ENCODE measurements around the gene MACC1.

The MACC1 gene

GRCh38 chr7:20153999-20154398 lies 63.2 kb downstream of the MACC1 start:
- Histone ChIP-seq H3K4me3 (ENCODE audit: low read length) (no peak overlapping the region), H4K20me1 (ENCODE audit: insufficient read depth, low read length) (no peaks in the 10 kb centered on the region), H3F3A (ENCODE audit: insufficient read depth, low read length) (peaks cover 4% of the 10 kb centered on the region; the same call in 1 of the 2 replicates), H3K9me2 (replicated peaks; ENCODE audit: insufficient read depth, low read length) (no peaks in the 10 kb centered on the region), H3K9me3 (replicated peaks; ENCODE audit: insufficient read depth, low read length) (no peaks in the 10 kb centered on the region), H3K36me3 (replicated peaks; ENCODE audit: insufficient read depth, low read length) (peaks cover 20% of the 10 kb centered on the region; the same call in 1 of the 2 replicates), H3K9ac (ENCODE audit: low read length) (no peak overlapping the region), H3K79me2 (ENCODE audit: low read length) (no peaks in the 10 kb centered on the region), H3K4me1 (ENCODE audit: low read length) (no peaks in the 10 kb centered on the region), H3K27me3 (replicated peaks; ENCODE audit: insufficient read depth, low read length) (no peaks in the 10 kb centered on the region), H3K4me2 (ENCODE audit: low read depth, low read length) (no peak overlapping the region), H3K27ac (ENCODE audit: low read length) (no peak overlapping the region), H2AFZ (ENCODE audit: low read length) (no peak overlapping the region)
- TF ChIP-seq EZH2 (optimal IDR thresholded peaks at IDR 0.05; ENCODE audit: low read depth, low read length) (no peak), EZH2phosphoT487 (IDR thresholded peaks at IDR 0.05; ENCODE audit: low read length) (no peak), CTCF (IDR thresholded peaks at IDR 0.05; ENCODE audit: low read length) (no peak)
- no peak for DNase-seq

- no peaks in the 10 kb centered on the region for H3K9me3 ChIP-seq (replicated peaks; ENCODE audit: insufficient read depth, low read length)
- no peak for TF ChIP-seq EZH2phosphoT487 (IDR thresholded peaks at IDR 0.05; ENCODE audit: low read length)
- 0 out of 2 replicates have a peak, but pooled peaks cover under 1% of the 10 kb centered on the region for H3K4me1 ChIP-seq (ENCODE audit: low read length)
- H3K79me2 ChIP-seq (ENCODE audit: low read length) = no peaks in the 10 kb centered on the region
- H4K20me1 ChIP-seq (ENCODE audit: insufficient read depth, low read length) = no peaks in the 10 kb centered on the region
- H2AFZ ChIP-seq (ENCODE audit: low read length) = no peak overlapping the region
- H3K36me3 ChIP-seq (replicated peaks; ENCODE audit: insufficient read depth, low read length) = peaks cover 20% of the 10 kb centered on the region; the same call in 1 of the 2 replicates
- no peak overlapping the region for H3K4me3 ChIP-seq (ENCODE audit: low read length)
- peaks cover 4% of the 10 kb centered on the region; the same call in 1 of the 2 replicates for H3F3A ChIP-seq (ENCODE audit: insufficient read depth, low read length)
- H3K9me2 ChIP-seq (replicated peaks; ENCODE audit: insufficient read depth, low read length) = no peaks in the 10 kb centered on the region
- no peak overlapping the region for H3K4me2 ChIP-seq (ENCODE audit: low read depth, low read length)
- no peaks in the 10 kb centered on the region for H3K27me3 ChIP-seq (replicated peaks; ENCODE audit: insufficient read depth, low read length)
- no peak for DNase-seq
- H3K9ac ChIP-seq (ENCODE audit: low read length) = no peak overlapping the region
- H3K27ac ChIP-seq (ENCODE audit: low read length) = no peak overlapping the region
Measured at GRCh38 chr7:20153567-20153966, 63.6 kb downstream of the MACC1 start.

GRCh38 chr7:20152511-20152910 lies 64.7 kb downstream of the MACC1 start:
- Histone ChIP-seq H3K27me3 (replicated peaks; ENCODE audit: insufficient read depth, low read length) (no peaks in the 10 kb centered on the region), H3K79me2 (ENCODE audit: low read length) (no peaks in the 10 kb centered on the region), H3K36me3 (replicated peaks; ENCODE audit: insufficient read depth, low read length) (peaks cover 20% of the 10 kb centered on the region; the same call in 1 of the 2 replicates), H3F3A (ENCODE audit: insufficient read depth, low read length) (peaks cover 4% of the 10 kb centered on the region; the same call in 1 of the 2 replicates), H3K9me2 (replicated peaks; ENCODE audit: insufficient read depth, low read length) (no peaks in the 10 kb centered on the region), H2AFZ (ENCODE audit: low read length) (no peak overlapping the region), H4K20me1 (ENCODE audit: insufficient read depth, low read length) (no peaks in the 10 kb centered on the region), H3K9me3 (replicated peaks; ENCODE audit: insufficient read depth, low read length) (no peaks in the 10 kb centered on the region), H3K27ac (ENCODE audit: low read length) (no peak overlapping the region), H3K4me3 (ENCODE audit: low read length) (no peak overlapping the region), H3K9ac (ENCODE audit: low read length) (no peak overlapping the region), H3K4me1 (ENCODE audit: low read length) (peaks cover 9% of the 10 kb centered on the region), H3K4me2 (ENCODE audit: low read depth, low read length) (no peak overlapping the region)
- no peak for DNase-seq
- no peak for TF ChIP-seq CTCF (IDR thresholded peaks at IDR 0.05; ENCODE audit: low read length)
- no peak for TF ChIP-seq EZH2phosphoT487 (IDR thresholded peaks at IDR 0.05; ENCODE audit: low read length)
- TF ChIP-seq EZH2 (optimal IDR thresholded peaks at IDR 0.05; ENCODE audit: low read depth, low read length) = no peak

- H3K27ac ChIP-seq (ENCODE audit: low read length) = no peak overlapping the region
- no peak overlapping the region for H3K4me2 ChIP-seq (ENCODE audit: low read depth, low read length)
- H3K4me1 ChIP-seq (ENCODE audit: low read length) = peaks cover 16% of the 10 kb centered on the region
- no peaks in the 10 kb centered on the region for H3K79me2 ChIP-seq (ENCODE audit: low read length)
- no peaks in the 10 kb centered on the region for H3K27me3 ChIP-seq (replicated peaks; ENCODE audit: insufficient read depth, low read length)
- no peak overlapping the region for H3K4me3 ChIP-seq (ENCODE audit: low read length)
- no peak overlapping the region for H3K9ac ChIP-seq (ENCODE audit: low read length)
- no peaks in the 10 kb centered on the region for H4K20me1 ChIP-seq (ENCODE audit: insufficient read depth, low read length)
- no peak for TF ChIP-seq CTCF (IDR thresholded peaks at IDR 0.05; ENCODE audit: low read length)
- no peak for TF ChIP-seq EZH2phosphoT487 (IDR thresholded peaks at IDR 0.05; ENCODE audit: low read length)
- no peak for TF ChIP-seq EZH2 (optimal IDR thresholded peaks at IDR 0.05; ENCODE audit: low read depth, low read length)
- H3K9me2 ChIP-seq (replicated peaks; ENCODE audit: insufficient read depth, low read length) = no peaks in the 10 kb centered on the region
- no peaks in the 10 kb centered on the region for H3K9me3 ChIP-seq (replicated peaks; ENCODE audit: insufficient read depth, low read length)
- H3F3A ChIP-seq (ENCODE audit: insufficient read depth, low read length) = peaks cover 7% of the 10 kb centered on the region
- no peak overlapping the region for H2AFZ ChIP-seq (ENCODE audit: low read length)
- H3K36me3 ChIP-seq (replicated peaks; ENCODE audit: insufficient read depth, low read length) = peaks cover 20% of the 10 kb centered on the region; the same call in 1 of the 2 replicates
- DNase-seq = no peak
Measured at GRCh38 chr7:20151708-20152456, 65.3 kb downstream of the MACC1 start.
